Measurements from ENCODE around the gene GSK3B.

GRCh38 chr3:119871571-119871970 lies 222.7 kb downstream of the GSK3B start:
- TF ChIP-seq POLR2A (IDR thresholded peaks at IDR 0.05; ENCODE audit: low read length): no peak
- TF ChIP-seq GATA1 (IDR thresholded peaks at IDR 0.05; ENCODE audit: low read depth, low read length): no peak

All from erythroblast (primary cell).